ENCODE data around the gene TENM4.

Gene TENM4

GRCh38 chr11:79055856-79056631, 384.8 kb downstream of the TENM4 start:
- peak; percentile 88 for DNase-seq (ENCODE audit: low read depth)

GRCh38 chr11:79054636-79055035, 386.2 kb downstream of the TENM4 start:
- no peak for DNase-seq (ENCODE audit: low read depth)

GRCh38 chr11:79052544-79052943, 388.3 kb downstream of the TENM4 start:
- no peak for DNase-seq (ENCODE audit: low read depth)

GRCh38 chr11:79050786-79051185, 390.0 kb downstream of the TENM4 start:
- no peak for DNase-seq (ENCODE audit: low read depth)

DNA sequence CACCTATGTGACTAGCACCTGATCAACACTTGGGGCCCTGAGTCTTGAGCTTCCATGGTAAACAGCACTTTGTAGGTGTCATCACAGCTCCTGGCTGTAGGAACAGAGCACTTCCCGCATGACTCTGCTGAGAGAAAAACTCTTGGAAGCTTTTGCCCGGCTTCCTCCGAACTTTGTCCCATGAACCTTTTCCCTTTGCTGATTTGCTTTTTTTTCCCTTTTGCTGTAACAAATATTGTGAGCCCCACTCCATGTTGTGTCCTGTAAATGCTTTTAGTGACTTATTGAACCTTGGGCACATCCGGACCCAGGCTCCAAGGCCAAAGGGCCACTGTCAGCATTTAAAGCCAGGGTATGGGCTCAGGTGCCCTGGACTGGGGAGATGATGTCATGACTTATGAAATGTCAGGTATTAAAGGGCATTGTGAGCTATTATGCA, 391.1 kb downstream of the TENM4 start:
- DNase-seq (ENCODE audit: low read depth), result no peak

GRCh38 chr11:79047980-79048379, 392.9 kb downstream of the TENM4 start:
- no peak for DNase-seq (ENCODE audit: low read depth)

DNA sequence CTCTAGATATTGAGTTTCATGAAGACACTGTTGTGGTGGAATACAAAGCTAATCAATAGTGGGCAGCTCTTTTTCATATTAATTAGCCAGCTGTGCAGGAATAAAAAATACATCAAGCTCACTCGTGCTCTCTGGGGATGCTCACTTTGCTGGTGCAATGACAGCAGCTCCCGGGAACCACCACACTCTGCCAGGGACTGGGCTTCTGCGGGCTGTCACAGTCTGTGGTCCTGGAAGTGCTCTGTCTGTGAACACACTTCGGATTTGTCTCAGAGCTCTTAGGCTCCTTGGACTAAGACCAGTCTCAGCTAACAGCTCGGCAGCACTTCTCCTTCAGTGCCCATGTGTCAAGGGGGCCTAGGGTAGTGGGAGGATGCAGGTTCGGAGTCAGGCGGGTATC, 393.5 kb downstream of the TENM4 start:
- no peak for DNase-seq (ENCODE audit: low read depth)

GRCh38 chr11:79046366-79046765, 394.5 kb downstream of the TENM4 start:
- no peak for DNase-seq (ENCODE audit: low read depth)

DNA sequence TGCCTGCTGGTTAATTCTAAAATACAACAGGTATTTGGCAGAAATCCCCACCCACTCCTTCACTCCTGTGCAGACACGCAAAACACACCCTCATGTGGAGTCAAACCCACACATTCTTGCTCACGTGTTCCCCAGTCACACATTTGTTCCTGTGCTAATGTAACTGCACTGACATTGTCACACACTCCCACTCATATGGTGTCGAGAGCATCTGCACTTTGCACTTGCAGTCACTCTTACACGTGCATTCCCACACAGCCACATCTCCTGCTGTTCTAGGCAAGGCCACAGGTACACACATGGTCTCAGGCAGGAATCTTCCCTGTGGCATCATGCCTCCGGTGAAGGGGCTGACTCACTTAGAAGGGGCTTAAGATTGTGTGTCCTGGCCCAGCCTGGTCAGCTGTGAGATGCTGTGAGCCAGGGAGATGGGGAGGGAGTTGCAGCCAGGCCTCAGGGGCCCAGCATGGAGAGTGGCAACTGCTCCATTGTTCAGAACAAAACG, 395.0 kb downstream of the TENM4 start:
- DNase-seq (ENCODE audit: low read depth), result no peak

- DNase-seq (ENCODE audit: low read depth), result no peak
Measured at GRCh38 chr11:79045018-79045799, 395.6 kb downstream of the TENM4 start.

- DNase-seq (ENCODE audit: low read depth), result no peak
Measured at GRCh38 chr11:79044201-79044600, 396.6 kb downstream of the TENM4 start.

GRCh38 chr11:79043726-79044125, 397.1 kb downstream of the TENM4 start:
- no peak for DNase-seq (ENCODE audit: low read depth)

DNA sequence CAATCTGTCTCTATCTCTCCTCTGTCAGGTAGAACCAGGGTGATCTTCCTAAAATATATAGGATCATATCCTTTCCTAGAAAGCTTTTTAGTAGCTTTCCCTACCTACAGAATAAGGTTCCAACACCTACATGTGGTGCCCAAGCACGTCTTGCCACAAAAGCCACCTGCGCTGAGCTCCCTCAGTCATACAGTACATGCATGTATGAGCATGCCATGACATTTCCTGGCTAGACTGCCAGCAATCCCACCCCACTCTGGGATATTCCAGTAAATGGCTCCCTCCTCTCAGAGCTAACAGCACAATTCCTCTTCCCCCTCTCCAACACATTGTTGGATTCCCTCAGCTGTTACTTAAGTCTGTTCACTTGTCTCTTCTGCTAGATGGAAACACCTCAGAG, 398.0 kb downstream of the TENM4 start:
- DNase-seq (ENCODE audit: low read depth), result no peak

- no peak for DNase-seq (ENCODE audit: low read depth)
Measured at GRCh38 chr11:79040348-79040747, 400.5 kb downstream of the TENM4 start.

DNA sequence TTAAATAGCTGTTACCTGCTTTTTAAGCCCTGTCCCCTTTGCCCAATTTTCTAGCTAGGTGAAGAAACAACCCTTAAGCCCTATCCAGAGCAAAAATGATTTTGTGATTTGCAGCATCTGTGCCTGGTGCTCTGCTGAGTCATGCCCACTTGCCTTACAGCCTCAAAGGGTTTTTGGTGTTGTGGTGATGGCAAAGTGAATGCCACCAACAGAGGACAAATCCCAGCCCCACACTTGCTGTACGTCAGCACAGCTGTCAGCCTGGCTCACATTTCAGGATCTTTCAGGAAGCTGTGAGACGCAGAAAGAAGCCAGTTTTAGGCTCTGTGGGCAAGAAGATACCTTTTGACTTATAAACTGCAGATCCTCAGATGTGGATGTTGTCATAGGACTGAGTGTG, 401.7 kb downstream of the TENM4 start:
- DNase-seq (ENCODE audit: low read depth), result no peak

GRCh38 chr11:79035881-79036280, 404.9 kb downstream of the TENM4 start:
- no peak for DNase-seq (ENCODE audit: low read depth)

- DNase-seq (ENCODE audit: low read depth), result no peak
Measured at GRCh38 chr11:79033833-79034232, 407.0 kb downstream of the TENM4 start.

DNA sequence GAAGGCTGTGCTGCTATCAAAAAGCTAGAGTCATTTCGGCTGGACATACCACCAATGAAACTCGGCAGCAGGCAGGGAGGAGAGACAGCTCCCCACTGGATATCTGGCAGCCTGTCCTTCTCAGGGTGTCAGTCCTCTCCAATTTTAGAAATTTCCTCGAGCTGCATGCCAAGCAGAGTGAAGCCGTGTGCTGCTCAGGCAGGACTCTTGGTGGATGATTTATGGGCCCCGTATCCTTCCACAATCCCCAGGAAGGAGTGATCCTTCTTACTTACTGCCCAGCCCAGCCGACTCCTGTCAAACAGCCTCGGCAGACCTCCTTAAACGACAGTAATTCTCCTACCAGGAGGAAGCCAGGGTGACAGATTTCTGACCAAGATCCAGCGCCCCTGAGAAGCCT, 410.4 kb downstream of the TENM4 start:
- no peak for DNase-seq (ENCODE audit: low read depth)

DNA sequence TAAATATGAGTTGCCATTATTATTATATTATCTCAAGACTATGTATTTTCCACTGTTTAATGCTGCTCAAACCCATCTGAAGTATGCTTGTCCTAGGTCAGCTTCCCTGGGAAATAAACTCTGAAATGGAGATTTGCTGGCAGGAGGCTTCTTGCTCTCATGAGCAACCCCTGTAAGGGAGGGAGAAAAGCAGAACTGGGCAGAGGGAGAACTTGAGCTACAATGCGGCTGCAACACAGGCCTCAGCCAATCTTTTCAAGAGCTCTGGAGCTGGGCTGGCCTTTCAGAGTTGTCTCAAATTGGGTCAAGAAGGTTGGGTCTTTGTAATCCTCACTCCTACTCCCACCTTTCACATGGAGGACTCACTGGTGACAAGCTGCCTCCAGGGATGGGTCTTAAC, 412.6 kb downstream of the TENM4 start:
- DNase-seq (ENCODE audit: low read depth), result no peak

DNA sequence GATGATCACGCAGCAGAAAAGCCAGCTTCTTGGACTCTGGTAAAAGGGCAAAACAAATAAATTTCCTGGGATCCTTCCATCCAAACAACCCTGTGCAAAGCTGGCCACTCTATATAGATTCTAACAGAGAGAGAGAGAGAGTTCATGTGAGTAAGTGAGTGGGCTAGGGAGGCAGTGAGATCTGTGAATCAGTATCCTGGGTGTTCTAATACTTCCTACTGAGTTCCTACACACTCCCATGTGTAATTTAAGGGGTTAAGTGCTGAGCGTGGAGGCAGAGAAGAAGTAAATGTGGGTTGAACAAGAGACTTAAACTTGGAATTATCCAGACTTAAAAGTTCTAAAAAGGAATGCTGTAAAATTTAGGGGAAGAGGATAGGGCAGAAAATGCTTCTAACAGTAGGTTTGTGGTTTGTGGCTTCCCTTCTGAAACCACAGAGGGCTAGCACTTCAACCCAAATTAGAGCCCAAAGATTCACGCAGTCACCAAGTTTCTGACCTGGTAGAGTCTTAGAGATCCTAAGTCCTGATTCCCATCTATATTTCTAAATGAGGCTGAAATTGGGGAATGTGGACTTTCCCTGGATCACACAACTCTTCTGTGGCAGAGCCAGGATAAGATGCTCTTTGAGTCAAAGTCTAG, 413.9 kb downstream of the TENM4 start:
- no peak for DNase-seq (ENCODE audit: low read depth)

DNA sequence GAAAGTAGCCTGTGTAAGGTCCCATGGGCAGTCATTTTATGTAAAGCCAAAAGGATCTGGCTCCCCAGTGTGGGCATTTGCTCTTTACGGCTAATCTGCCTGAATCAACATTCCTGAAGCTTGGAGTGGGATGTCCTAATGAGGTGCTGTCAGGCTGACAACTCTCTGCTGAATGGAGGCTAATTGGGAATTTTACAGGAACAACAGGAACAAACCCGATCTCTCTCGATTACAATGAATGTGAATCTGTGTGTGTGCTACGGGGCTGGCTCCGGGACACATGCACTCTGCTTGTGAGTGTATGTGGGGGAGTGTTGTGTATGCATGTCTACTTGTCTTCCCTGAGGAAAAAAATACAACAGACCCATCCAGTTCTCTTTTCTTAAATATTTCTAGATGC, 415.2 kb downstream of the TENM4 start:
- DNase-seq (ENCODE audit: low read depth), result no peak

DNA sequence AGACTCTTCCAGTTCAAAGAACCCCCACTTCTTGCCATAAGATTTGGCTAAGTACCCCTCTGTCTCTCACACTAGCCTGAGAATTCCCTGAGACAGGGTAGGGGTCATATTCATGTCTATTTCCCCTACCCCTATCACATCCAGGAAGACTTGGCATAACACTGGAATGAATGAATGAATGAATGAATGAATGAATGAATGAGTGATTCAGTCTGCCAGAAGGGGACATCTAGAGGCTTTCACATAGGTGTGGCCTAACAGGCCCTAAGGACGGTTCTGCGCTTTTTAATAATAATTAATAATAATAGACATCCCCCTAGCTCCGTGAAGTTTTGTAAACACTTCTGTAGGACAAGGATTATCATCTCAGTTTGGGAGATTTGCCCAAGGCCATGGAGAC, 415.7 kb downstream of the TENM4 start:
- no peak for DNase-seq (ENCODE audit: low read depth)

GRCh38 chr11:79022265-79022664, 418.6 kb downstream of the TENM4 start:
- no peak for DNase-seq (ENCODE audit: low read depth)
